K562 (cell line): ENCODE results near the gene MAGIX.

Experiments used
- CUX1 ChIP-seq: fragments of 200-800 bp; sonication (Bioruptor generic); IDR thresholded peaks from 2 replicates; pipeline ENCODE4 v1.6.1; 2016; ENCODE audit warnings: missing genetic modification characterization, missing compliant biosample characterization
- DPF2 ChIP-seq: fragments of 450-650 bp; IDR thresholded peaks from 2 replicates; pipeline ENCODE4 v1.6.1; 2016
- FOXJ3 ChIP-seq: sonication (generic); formaldehyde crosslinking; IDR thresholded peaks from 2 replicates; pipeline ENCODE4 v1.4.0; 2020; ENCODE audit warnings: mild to moderate bottlenecking, missing genetic modification reagents
- MECOM ChIP-seq: fragments of 250-450 bp; sonication (Bioruptor Pico); IDR thresholded peaks from 2 replicates; pipeline ENCODE4 v1.8.0; 2022; ENCODE audit warnings: inconsistent platforms
- PKNOX1 ChIP-seq: fragments of 450-650 bp; IDR thresholded peaks from 2 replicates; pipeline ENCODE4 v1.6.1; 2016
- POLR2A ChIP-seq: fragments of 450-650 bp; conservative IDR thresholded peaks from 2 replicates; pipeline ENCODE4 v1.6.1; 2016
- POLR3G ChIP-seq: IDR thresholded peaks from 2 replicates; pipeline ENCODE4 v1.6.1; 2011; ENCODE audit not compliant: insufficient read length, insufficient replicate concordance; ENCODE audit errors: extremely low read depth
- SMC3 ChIP-seq: conservative IDR thresholded peaks from 2 replicates; pipeline ENCODE4 v1.6.1; 2011; ENCODE audit warnings: low read depth, low read length, improper control_type of control experiment; ENCODE audit not compliant: insufficient read depth
- TF ChIP-seq, protein P1 (sequence below), 3 experiments: IDR thresholded peaks in 2 of 3; conservative IDR thresholded peaks in 1 of 3; 2 replicates each; pipeline ENCODE4 v1.5.1; 2011 to 2012; ENCODE audit warnings: low read length in 3 of 3, mild to moderate bottlenecking in 3 of 3, control low read depth in 2 of 3, improper control_type of control experiment in 1 of 3, inconsistent platforms in 1 of 3, low read depth in 1 of 3, mixed read lengths in 1 of 3, moderate library complexity in 1 of 3; ENCODE audit not compliant: insufficient read depth in 2 of 3
- TF ChIP-seq, protein P2 (sequence below), 2 experiments: fragments of 450-650 bp; formaldehyde crosslinking in 1 of 2; IDR thresholded peaks; 2 replicates each; pipeline versions ENCODE4 v1.4.0 to v1.6.1; 2014 to 2020; ENCODE audit warnings: mild to moderate bottlenecking in 2 of 2, borderline replicate concordance in 1 of 2, low read depth in 1 of 2

DNA sequence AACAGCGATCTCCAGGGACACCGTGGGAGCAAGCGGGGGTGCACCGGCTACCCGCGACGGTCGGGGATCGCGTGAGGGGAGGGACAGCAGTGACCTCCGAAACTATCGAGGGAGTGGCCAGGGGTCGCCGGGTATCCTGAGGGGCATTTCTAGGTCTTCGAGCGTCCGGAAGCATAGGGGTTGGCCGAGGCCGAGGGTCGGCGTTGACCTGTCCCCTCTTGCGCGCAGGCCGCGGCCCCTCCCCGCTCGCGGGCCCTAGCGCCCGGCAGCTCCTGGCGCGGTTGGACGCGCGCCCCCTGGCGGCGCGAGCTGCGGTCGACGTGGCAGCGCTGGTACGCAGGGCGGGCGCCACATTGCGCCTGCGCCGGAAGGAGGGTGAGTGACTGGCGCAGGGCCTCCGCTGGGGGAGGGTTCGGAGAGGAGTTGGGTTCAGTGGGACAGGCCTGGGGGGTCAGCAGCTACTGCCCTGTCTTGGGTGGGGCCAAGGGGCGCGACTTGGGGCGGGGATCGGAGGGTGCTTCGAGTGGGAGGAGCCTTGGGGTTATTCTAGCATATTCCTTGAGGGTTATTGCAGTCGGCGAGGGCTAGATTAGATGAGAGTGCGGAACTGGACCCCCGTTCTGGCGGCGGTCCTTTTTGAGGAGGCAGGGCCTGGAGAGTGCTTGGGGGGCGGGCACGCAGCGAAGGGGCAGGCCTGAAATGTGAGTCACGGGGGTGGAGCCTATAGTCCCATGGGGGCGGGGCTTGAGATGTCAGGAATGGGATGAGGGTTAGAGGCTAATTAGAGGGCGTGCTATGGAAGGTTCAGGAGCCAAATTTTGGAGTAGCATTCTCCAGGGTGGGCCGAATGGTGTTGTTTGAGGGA, 1.2 kb downstream of the MAGIX start:
- TF ChIP-seq, protein P1, sequence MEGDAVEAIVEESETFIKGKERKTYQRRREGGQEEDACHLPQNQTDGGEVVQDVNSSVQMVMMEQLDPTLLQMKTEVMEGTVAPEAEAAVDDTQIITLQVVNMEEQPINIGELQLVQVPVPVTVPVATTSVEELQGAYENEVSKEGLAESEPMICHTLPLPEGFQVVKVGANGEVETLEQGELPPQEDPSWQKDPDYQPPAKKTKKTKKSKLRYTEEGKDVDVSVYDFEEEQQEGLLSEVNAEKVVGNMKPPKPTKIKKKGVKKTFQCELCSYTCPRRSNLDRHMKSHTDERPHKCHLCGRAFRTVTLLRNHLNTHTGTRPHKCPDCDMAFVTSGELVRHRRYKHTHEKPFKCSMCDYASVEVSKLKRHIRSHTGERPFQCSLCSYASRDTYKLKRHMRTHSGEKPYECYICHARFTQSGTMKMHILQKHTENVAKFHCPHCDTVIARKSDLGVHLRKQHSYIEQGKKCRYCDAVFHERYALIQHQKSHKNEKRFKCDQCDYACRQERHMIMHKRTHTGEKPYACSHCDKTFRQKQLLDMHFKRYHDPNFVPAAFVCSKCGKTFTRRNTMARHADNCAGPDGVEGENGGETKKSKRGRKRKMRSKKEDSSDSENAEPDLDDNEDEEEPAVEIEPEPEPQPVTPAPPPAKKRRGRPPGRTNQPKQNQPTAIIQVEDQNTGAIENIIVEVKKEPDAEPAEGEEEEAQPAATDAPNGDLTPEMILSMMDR (IDR thresholded peaks at IDR 0.05 in 2 of 3, conservative IDR thresholded peaks at IDR 0.05 in 1 of 3; ENCODE audit: insufficient read depth in 2 of 3, low read depth in 1 of 3, low read length in 3 of 3): peak; percentile 47 to 77 (median 60)
- TF ChIP-seq DPF2: 0 out of 2 replicates have a peak, but pooled peaks have one; percentile 12
- TF ChIP-seq CUX1: no peak
- no peak for TF ChIP-seq FOXJ3 (CRISPR knock-in tag)
- TF ChIP-seq MECOM (CRISPR knock-in tag): no peak
- TF ChIP-seq PKNOX1: peak; percentile 90
- TF ChIP-seq SMC3: 0 out of 2 replicates have a peak, but pooled peaks have one; percentile 13
- peak; percentile 22; the same call in 1 of the 2 replicates for TF ChIP-seq POLR2A
- TF ChIP-seq, protein P2, sequence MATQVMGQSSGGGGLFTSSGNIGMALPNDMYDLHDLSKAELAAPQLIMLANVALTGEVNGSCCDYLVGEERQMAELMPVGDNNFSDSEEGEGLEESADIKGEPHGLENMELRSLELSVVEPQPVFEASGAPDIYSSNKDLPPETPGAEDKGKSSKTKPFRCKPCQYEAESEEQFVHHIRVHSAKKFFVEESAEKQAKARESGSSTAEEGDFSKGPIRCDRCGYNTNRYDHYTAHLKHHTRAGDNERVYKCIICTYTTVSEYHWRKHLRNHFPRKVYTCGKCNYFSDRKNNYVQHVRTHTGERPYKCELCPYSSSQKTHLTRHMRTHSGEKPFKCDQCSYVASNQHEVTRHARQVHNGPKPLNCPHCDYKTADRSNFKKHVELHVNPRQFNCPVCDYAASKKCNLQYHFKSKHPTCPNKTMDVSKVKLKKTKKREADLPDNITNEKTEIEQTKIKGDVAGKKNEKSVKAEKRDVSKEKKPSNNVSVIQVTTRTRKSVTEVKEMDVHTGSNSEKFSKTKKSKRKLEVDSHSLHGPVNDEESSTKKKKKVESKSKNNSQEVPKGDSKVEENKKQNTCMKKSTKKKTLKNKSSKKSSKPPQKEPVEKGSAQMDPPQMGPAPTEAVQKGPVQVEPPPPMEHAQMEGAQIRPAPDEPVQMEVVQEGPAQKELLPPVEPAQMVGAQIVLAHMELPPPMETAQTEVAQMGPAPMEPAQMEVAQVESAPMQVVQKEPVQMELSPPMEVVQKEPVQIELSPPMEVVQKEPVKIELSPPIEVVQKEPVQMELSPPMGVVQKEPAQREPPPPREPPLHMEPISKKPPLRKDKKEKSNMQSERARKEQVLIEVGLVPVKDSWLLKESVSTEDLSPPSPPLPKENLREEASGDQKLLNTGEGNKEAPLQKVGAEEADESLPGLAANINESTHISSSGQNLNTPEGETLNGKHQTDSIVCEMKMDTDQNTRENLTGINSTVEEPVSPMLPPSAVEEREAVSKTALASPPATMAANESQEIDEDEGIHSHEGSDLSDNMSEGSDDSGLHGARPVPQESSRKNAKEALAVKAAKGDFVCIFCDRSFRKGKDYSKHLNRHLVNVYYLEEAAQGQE (IDR thresholded peaks at IDR 0.05; ENCODE audit: borderline replicate concordance): peak; percentile 32; the same call in 1 of the 2 replicates
- TF ChIP-seq, protein P2 (CRISPR knock-in tag; IDR thresholded peaks at IDR 0.05; ENCODE audit: low read depth): 0 out of 2 replicates have a peak, but pooled peaks have one; percentile 38
- TF ChIP-seq POLR3G: no peak
